ENCODE results near the gene DPP6.

Gene DPP6

DNA sequence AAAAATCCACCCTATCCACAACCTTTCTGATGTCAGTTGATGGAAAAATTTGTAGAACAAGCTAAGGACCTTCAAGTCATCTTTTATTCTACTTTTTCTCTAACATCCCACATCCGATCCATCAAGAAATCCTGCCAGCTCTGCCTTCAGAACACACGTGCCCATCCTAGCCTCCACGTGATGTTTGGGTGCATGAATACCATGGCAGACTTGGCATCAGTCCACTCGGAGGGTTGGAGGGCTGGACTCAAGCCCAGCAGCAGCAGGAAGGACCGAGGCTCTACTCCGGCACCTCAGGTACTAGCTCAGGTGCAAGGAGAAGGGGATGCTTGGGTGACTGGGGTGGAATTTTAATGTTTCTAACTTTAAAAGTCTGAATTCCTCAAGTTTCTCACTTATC, 428.6 kb downstream of the DPP6 start:
- DNase-seq (ENCODE audit: insufficient read length, low spot score) (no peak), FAIRE-seq (no peak)
- TF ChIP-seq POLR2A (IDR thresholded peaks at IDR 0.05; ENCODE audit: low read depth, low read length) (no peak), TAF1 (IDR thresholded peaks at IDR 0.05; ENCODE audit: low read depth, low read length) (no peak), POLR2AphosphoS5 (IDR thresholded peaks at IDR 0.05; ENCODE audit: low read depth, low read length) (no peak), SPI1 (IDR thresholded peaks at IDR 0.05; ENCODE audit: low read depth, low read length) (no peak), POU2F2 (IDR thresholded peaks at IDR 0.05; ENCODE audit: low read depth, low read length) (no peak), PAX5 (IDR thresholded peaks at IDR 0.05; ENCODE audit: insufficient read depth, low read length, severe bottlenecking) (no peak)

GRCh38 chr7:154482863-154483262, 430.7 kb downstream of the DPP6 start:
- FAIRE-seq (no peak), DNase-seq (ENCODE audit: insufficient read length, low spot score) (no peak)

DNA sequence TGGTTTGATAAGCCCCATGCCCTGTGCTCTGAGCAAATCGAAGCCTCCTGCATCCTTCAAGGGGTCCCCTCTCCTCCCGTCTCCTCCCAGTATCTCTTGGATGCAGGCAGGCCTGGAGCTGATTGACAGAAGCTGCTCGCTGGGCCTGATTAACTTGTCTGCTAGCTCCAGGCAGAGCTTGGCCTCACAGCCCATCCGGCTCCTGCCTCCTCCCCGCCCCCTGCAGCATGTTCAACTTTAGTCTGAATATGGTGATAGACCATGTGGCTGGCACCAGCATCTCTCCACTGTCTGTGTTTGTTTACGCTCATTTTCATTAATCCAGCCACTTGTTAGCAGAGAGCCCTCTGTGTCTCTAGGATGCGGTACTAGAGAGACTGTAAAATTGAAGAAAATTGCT, 432.2 kb downstream of the DPP6 start:
- FAIRE-seq = no peak
- TF ChIP-seq POLR2AphosphoS5 (IDR thresholded peaks at IDR 0.05; ENCODE audit: low read depth, low read length) (no peak), POLR2A (IDR thresholded peaks at IDR 0.05; ENCODE audit: low read depth, low read length) (no peak), TAF1 (IDR thresholded peaks at IDR 0.05; ENCODE audit: low read depth, low read length) (no peak), PAX5 (IDR thresholded peaks at IDR 0.05; ENCODE audit: insufficient read depth, low read length, severe bottlenecking) (no peak), POU2F2 (IDR thresholded peaks at IDR 0.05; ENCODE audit: low read depth, low read length) (no peak), SPI1 (IDR thresholded peaks at IDR 0.05; ENCODE audit: low read depth, low read length) (no peak)
- DNase-seq (ENCODE audit: insufficient read length, low spot score) = no peak

More at GRCh38 chr7:154482863-154483262, 430.7 kb downstream of the DPP6 start:
- TF ChIP-seq TAF1 (IDR thresholded peaks at IDR 0.05; ENCODE audit: low read depth, low read length) = no peak
- TF ChIP-seq PAX5 (IDR thresholded peaks at IDR 0.05; ENCODE audit: insufficient read depth, low read length, severe bottlenecking) = no peak
- TF ChIP-seq POLR2AphosphoS5 (IDR thresholded peaks at IDR 0.05; ENCODE audit: low read depth, low read length) = no peak
- no peak for TF ChIP-seq SPI1 (IDR thresholded peaks at IDR 0.05; ENCODE audit: low read depth, low read length)
- TF ChIP-seq POLR2A (IDR thresholded peaks at IDR 0.05; ENCODE audit: low read depth, low read length) = no peak
- no peak for TF ChIP-seq POU2F2 (IDR thresholded peaks at IDR 0.05; ENCODE audit: low read depth, low read length)

DNA sequence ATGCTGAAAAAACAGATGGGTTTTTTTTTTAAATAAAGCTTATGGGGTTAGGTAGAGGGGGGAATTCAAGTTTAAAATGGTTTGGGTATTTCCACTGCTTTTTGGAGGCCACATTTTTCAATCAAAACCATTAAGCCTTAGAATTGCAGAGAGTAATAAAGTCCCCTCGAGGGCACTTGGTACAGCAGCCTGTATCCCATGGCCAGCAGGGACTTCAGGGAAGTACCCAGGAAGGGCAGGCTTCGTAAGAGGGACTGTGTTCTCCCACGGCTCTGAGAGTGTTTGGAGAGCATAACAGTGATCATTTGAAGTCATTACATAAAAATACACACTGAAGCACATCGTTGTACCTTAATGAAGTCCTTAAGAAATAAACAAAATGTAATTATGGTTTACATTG, 432.7 kb downstream of the DPP6 start:
- DNase-seq (ENCODE audit: insufficient read length, low spot score) = no peak
- no peak for FAIRE-seq
- TF ChIP-seq POLR2A (IDR thresholded peaks at IDR 0.05; ENCODE audit: low read depth, low read length) = no peak
- TF ChIP-seq POLR2AphosphoS5 (IDR thresholded peaks at IDR 0.05; ENCODE audit: low read depth, low read length) = no peak
- no peak for TF ChIP-seq POU2F2 (IDR thresholded peaks at IDR 0.05; ENCODE audit: low read depth, low read length)
- TF ChIP-seq SPI1 (IDR thresholded peaks at IDR 0.05; ENCODE audit: low read depth, low read length) = no peak
- TF ChIP-seq PAX5 (IDR thresholded peaks at IDR 0.05; ENCODE audit: insufficient read depth, low read length, severe bottlenecking) = no peak
- no peak for TF ChIP-seq TAF1 (IDR thresholded peaks at IDR 0.05; ENCODE audit: low read depth, low read length)

- no peak for TF ChIP-seq POLR2A (IDR thresholded peaks at IDR 0.05; ENCODE audit: low read depth, low read length)
- TF ChIP-seq TAF1 (IDR thresholded peaks at IDR 0.05; ENCODE audit: low read depth, low read length) = no peak
- TF ChIP-seq POU2F2 (IDR thresholded peaks at IDR 0.05; ENCODE audit: low read depth, low read length) = no peak
- TF ChIP-seq POLR2AphosphoS5 (IDR thresholded peaks at IDR 0.05; ENCODE audit: low read depth, low read length) = no peak
- TF ChIP-seq PAX5 (IDR thresholded peaks at IDR 0.05; ENCODE audit: insufficient read depth, low read length, severe bottlenecking) = no peak
- TF ChIP-seq SPI1 (IDR thresholded peaks at IDR 0.05; ENCODE audit: low read depth, low read length) = no peak
- DNase-seq (ENCODE audit: insufficient read length, low spot score) = no peak
- FAIRE-seq = no peak
Observed at GRCh38 chr7:154489897-154490296, 437.7 kb downstream of the DPP6 start.

GRCh38 chr7:154493594-154493993, 441.4 kb downstream of the DPP6 start:
- FAIRE-seq = no peak
- TF ChIP-seq POLR2A (IDR thresholded peaks at IDR 0.05; ENCODE audit: low read depth, low read length) (no peak), POU2F2 (IDR thresholded peaks at IDR 0.05; ENCODE audit: low read depth, low read length) (no peak), TAF1 (IDR thresholded peaks at IDR 0.05; ENCODE audit: low read depth, low read length) (no peak), SPI1 (IDR thresholded peaks at IDR 0.05; ENCODE audit: low read depth, low read length) (no peak), POLR2AphosphoS5 (IDR thresholded peaks at IDR 0.05; ENCODE audit: low read depth, low read length) (no peak), PAX5 (IDR thresholded peaks at IDR 0.05; ENCODE audit: insufficient read depth, low read length, severe bottlenecking) (no peak)
- DNase-seq (ENCODE audit: insufficient read length, low spot score) = no peak

DNA sequence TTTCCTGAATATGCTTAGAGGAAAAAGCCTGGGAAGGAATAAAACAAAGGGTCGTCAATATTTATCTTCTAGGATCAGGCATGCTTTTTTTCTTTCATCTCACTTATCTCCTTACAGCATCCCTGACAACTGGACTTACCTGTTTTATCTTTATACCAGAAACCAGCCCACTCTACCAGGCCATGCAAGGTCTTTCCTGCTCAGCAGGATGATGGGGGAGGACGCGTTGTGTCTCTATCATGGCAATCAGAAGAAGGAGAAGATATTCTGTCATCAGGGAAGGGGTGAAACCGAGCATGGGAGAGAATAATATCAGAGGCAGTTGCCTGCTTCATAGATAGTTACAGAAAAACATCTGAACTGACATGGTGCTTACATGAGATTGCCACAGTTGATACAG, 445.6 kb downstream of the DPP6 start:
- TF ChIP-seq SPI1 (IDR thresholded peaks at IDR 0.05; ENCODE audit: low read depth, low read length) = no peak
- no peak for TF ChIP-seq POU2F2 (IDR thresholded peaks at IDR 0.05; ENCODE audit: low read depth, low read length)
- no peak for TF ChIP-seq POLR2AphosphoS5 (IDR thresholded peaks at IDR 0.05; ENCODE audit: low read depth, low read length)
- no peak for TF ChIP-seq POLR2A (IDR thresholded peaks at IDR 0.05; ENCODE audit: low read depth, low read length)
- no peak for TF ChIP-seq PAX5 (IDR thresholded peaks at IDR 0.05; ENCODE audit: insufficient read depth, low read length, severe bottlenecking)
- no peak for TF ChIP-seq TAF1 (IDR thresholded peaks at IDR 0.05; ENCODE audit: low read depth, low read length)
- FAIRE-seq (no peak), DNase-seq (ENCODE audit: insufficient read length, low spot score) (no peak)

DNA sequence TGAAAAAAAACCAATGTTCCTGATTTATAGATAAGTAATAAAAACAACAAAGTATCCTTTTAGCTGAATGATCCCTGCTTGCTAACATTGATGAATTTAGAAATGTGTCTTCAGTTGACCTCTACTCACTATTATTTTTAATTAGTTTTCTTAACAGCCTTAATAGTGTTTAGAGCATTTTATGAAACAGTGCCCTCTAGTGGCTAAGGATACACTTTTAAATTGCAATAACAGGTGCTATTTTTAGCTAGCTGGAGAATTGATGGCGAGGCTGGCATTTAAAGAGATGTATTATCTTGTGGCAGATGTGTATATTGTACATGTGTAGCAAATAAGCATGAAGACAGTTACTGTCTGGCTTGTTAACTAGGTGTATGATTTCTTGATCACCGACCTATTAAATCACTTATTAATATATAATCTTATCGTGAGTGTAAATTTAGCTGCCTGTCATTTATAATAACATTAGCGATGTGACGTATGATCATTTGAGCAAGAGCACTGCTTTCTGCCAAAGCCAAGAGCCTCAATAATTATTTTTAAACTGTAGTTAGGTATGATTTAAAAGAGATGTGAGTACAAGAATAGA, 451.9 kb downstream of the DPP6 start:
- DNase-seq (ENCODE audit: insufficient read length, low spot score) = no peak
- FAIRE-seq = no peak
- TF ChIP-seq POLR2AphosphoS5 (IDR thresholded peaks at IDR 0.05; ENCODE audit: low read depth, low read length) (no peak), PAX5 (IDR thresholded peaks at IDR 0.05; ENCODE audit: insufficient read depth, low read length, severe bottlenecking) (no peak)

DNA sequence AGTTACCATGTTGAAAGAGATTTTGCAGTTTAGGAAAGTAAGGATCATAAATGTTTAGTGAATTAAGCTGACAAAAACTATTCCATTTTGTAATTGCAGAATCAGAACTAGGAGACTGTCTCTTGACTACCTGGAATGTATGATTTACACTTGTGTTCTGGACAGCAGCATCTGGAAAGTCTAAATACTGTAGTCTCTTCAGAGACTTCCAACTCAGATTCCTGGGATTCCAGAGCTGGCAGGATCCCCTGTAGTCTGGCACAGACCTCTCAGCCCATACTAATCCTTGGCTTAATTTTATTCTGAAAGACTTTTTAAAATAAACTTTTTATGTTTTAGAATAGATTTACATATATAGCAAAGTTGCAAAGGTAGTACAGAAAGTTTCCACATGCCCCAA, 452.7 kb downstream of the DPP6 start:
- DNase-seq (ENCODE audit: insufficient read length, low spot score) (no peak), FAIRE-seq (no peak)
- no peak for TF ChIP-seq POLR2A (IDR thresholded peaks at IDR 0.05; ENCODE audit: low read depth, low read length)
- no peak for TF ChIP-seq POLR2AphosphoS5 (IDR thresholded peaks at IDR 0.05; ENCODE audit: low read depth, low read length)

- TF ChIP-seq POLR2AphosphoS5 (IDR thresholded peaks at IDR 0.05; ENCODE audit: low read depth, low read length) = no peak
- peak; percentile 60 for TF ChIP-seq SPI1 (IDR thresholded peaks at IDR 0.05; ENCODE audit: low read depth, low read length)
Observed at GRCh38 chr7:154505362-154505761, 453.2 kb downstream of the DPP6 start.

More at GRCh38 chr7:154505362-154505761, 453.2 kb downstream of the DPP6 start:
- FAIRE-seq (no peak), DNase-seq (ENCODE audit: insufficient read length, low spot score) (no peak)
